Measurements from ENCODE around the gene TEAD4.

DNA sequence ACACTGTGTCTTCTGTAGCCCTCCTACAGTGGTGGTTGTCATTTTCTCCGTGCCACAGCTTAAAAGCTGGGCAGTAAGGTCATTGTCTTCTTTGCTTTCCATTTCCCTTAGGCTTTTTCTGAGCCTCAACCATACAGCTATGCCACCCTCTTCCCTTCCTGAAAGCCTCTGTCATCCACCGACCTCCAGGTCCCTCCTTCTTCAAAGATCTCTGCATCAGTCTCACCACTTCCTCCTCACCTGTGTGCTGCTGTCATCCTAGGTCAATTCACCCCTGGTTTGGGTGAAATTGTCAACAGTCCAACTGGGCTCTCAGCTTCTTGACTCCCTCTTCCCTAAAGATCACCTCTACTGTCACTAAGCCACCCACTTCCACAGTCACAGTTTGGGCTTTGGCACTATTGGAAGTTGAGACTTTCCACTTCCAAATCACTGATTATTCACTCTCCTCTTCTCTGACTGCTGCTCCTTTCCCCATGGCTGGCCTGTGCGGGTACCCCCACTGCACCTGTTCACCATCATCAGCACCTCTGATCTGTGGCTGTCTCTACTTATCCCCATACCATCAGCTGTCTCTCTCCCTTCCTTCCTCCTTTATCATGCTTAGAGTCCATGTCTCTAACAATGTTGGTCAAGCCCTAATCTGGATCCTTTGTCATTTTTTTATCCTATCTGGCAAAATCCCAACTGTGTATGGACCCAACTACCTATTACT, 102.5 kb downstream of the TEAD4 start:
- no peak for TF ChIP-seq CTCF (conservative IDR thresholded peaks at IDR 0.05 in 1 of 2, IDR thresholded peaks at IDR 0.05 in 1 of 2; ENCODE audit: extremely low read depth in 1 of 2, insufficient read depth in 1 of 2, low read depth in 1 of 2, low read length in 2 of 2)
- no peak for TF ChIP-seq EZH2 (IDR thresholded peaks at IDR 0.05; ENCODE audit: borderline replicate concordance, low read length)

Measured in mammary epithelial cell (primary cell).